ENCODE results near the gene SP1. TPM values are rescaled to one million over a fixed set of nuclear protein-coding genes. Genes with fewer than 3 reads are reported as not detected.

SP1 gene
- total RNA-seq, 1 experiment from 2014 or later = 83.3 TPM

- CTCF ChIA-PET = interaction anchor here (0.6 to 2.9 kb wide), 9 partner anchors 9 to 290 kb away, joined by 3 to 63 read pairs (median 6); partner anchors contain the start of genes AAAS and SP1
- no peak overlapping the region for H3K4me3 ChIP-seq (ENCODE audit: low read depth, low read length)
- no peaks in the 10 kb centered on the region for H3K36me3 ChIP-seq (ENCODE audit: control insufficient read depth, insufficient read depth, low read length)
- no peaks in the 10 kb centered on the region for H3K4me1 ChIP-seq
- Mint-ChIP-seq H3K4me3 (ENCODE audit: unreplicated experiment) (peak overlapping the region; percentile 97), H3K9me3 (ENCODE audit: unreplicated experiment) (no peaks in the 10 kb centered on the region), H3K36me3 (ENCODE audit: insufficient read depth, unreplicated experiment) (no peaks in the 10 kb centered on the region), H3K27me3 (ENCODE audit: insufficient read depth, unreplicated experiment) (no peaks in the 10 kb centered on the region), H3K27ac (ENCODE audit: unreplicated experiment) (no peak overlapping the region), H3K4me1 (ENCODE audit: low read depth, unreplicated experiment) (peaks cover 6% of the 10 kb centered on the region)
- no peak for TF ChIP-seq CTCF (IDR thresholded peaks at IDR 0.05; ENCODE audit: insufficient read depth in 1 of 2, low read depth in 1 of 2, low read length in 1 of 2, severe bottlenecking in 1 of 2, unreplicated experiment in 1 of 2)
- no TSS peak for BruUV-seq (replicated peaks)
- no peak for DNase-seq
- intact Hi-C loops (cut with micrococcal nuclease; ENCODE audit: unreplicated experiment) = loop anchor here (1.0 kb wide), 1 partner anchor 156 kb away; no protein-coding TSS in a partner anchor
- H3K27me3 ChIP-seq (replicated peaks; ENCODE audit: control insufficient read depth, insufficient read depth, low read length) = no peaks in the 10 kb centered on the region
- POLR2A ChIA-PET = no interaction called here
- H3K9me3 ChIP-seq = no peaks in the 10 kb centered on the region
Measured at GRCh38 chr12:53343969-53344368, 36.0 kb upstream of the SP1 start.

DNA sequence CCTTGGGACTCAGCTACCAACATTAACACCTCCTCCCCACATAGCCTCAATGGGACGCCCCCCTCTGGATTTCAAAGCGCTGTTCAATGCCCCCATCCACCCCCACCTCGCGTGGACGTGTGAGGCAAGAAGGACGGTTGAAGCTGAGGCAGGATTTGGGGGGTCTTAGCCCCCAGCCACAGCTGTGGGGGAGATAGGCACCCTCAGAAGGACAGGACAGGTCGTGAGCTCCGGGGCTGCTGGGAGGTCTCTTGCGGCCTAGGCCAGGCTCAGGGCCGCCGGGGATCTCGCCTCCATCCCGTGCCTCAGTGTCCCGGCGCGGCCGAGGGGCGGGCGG lies 35.5 kb upstream of the SP1 start:
- H3K27me3 Mint-ChIP-seq (ENCODE audit: insufficient read depth, unreplicated experiment) = no peaks in the 10 kb centered on the region
- CTCF ChIA-PET = interaction anchor here (0.6 to 2.9 kb wide), 19 partner anchors 9 to 290 kb away, joined by 3 to 63 read pairs (median 5); partner anchors contain the start of genes AAAS, SP1 and SP7
- H3K4me1 Mint-ChIP-seq (ENCODE audit: low read depth, unreplicated experiment) = peaks cover 6% of the 10 kb centered on the region
- Histone ChIP-seq H3K9me3 (no peaks in the 10 kb centered on the region), H3K4me3 (ENCODE audit: low read depth, low read length) (peak overlapping the region; percentile 69), H3K36me3 (ENCODE audit: control insufficient read depth, insufficient read depth, low read length) (no peaks in the 10 kb centered on the region), H3K4me1 (no peaks in the 10 kb centered on the region), H3K27me3 (replicated peaks; ENCODE audit: control insufficient read depth, insufficient read depth, low read length) (no peaks in the 10 kb centered on the region)
- no peaks in the 10 kb centered on the region for H3K36me3 Mint-ChIP-seq (ENCODE audit: insufficient read depth, unreplicated experiment)
- no TSS peak for BruUV-seq (replicated peaks)
- POLR2A ChIA-PET = interaction anchor here (1.2 to 1.3 kb wide), 2 partner anchors 23 to 35 kb away, joined by 6 to 9 read pairs; partner anchors contain the start of genes AAAS and SP1
- peak overlapping the region; percentile 97 for H3K4me3 Mint-ChIP-seq (ENCODE audit: unreplicated experiment)
- no peaks in the 10 kb centered on the region for H3K9me3 Mint-ChIP-seq (ENCODE audit: unreplicated experiment)
- DNase-seq = no peak
- TF ChIP-seq CTCF (IDR thresholded peaks at IDR 0.05; ENCODE audit: insufficient read depth in 1 of 2, low read depth in 1 of 2, low read length in 1 of 2, severe bottlenecking in 1 of 2, unreplicated experiment in 1 of 2) = no peak
- no peak overlapping the region for H3K27ac Mint-ChIP-seq (ENCODE audit: unreplicated experiment)
- intact Hi-C loops (cut with micrococcal nuclease; ENCODE audit: unreplicated experiment) = loop anchor here (1.0 kb wide), 1 partner anchor 156 kb away; no protein-coding TSS in a partner anchor

- ChIA-PET CTCF (interaction anchor here (0.6 to 2.9 kb wide), 24 partner anchors 9 to 884 kb away, joined by 3 to 63 read pairs (median 4); partner anchors contain the start of genes AAAS, SP1 and SP7), POLR2A (interaction anchor here (0.6 to 1.3 kb wide), 3 partner anchors 24 to 35 kb away, joined by 4 to 9 read pairs (median 6); partner anchors contain the start of genes AAAS and SP1)
- no TSS peak for BruUV-seq (replicated peaks)
- no peaks in the 10 kb centered on the region for H3K4me1 ChIP-seq
- H3K27me3 Mint-ChIP-seq (ENCODE audit: insufficient read depth, unreplicated experiment) = no peaks in the 10 kb centered on the region
- H3K4me3 Mint-ChIP-seq (ENCODE audit: unreplicated experiment) = peak overlapping the region; percentile 97
- peak; percentile 64 to 91 for TF ChIP-seq CTCF (IDR thresholded peaks at IDR 0.05; ENCODE audit: insufficient read depth in 1 of 2, low read depth in 1 of 2, low read length in 1 of 2, severe bottlenecking in 1 of 2, unreplicated experiment in 1 of 2)
- no peaks in the 10 kb centered on the region for H3K9me3 Mint-ChIP-seq (ENCODE audit: unreplicated experiment)
- H3K4me1 Mint-ChIP-seq (ENCODE audit: low read depth, unreplicated experiment) = peaks cover 6% of the 10 kb centered on the region
- intact Hi-C loops (cut with micrococcal nuclease; ENCODE audit: unreplicated experiment) = loop anchor here (1.0 kb wide), 2 partner anchors 21 to 155 kb away; no protein-coding TSS in a partner anchor
- H3K36me3 Mint-ChIP-seq (ENCODE audit: insufficient read depth, unreplicated experiment) = no peaks in the 10 kb centered on the region
- peak overlapping the region; percentile 77 for H3K27ac Mint-ChIP-seq (ENCODE audit: unreplicated experiment)
- no peaks in the 10 kb centered on the region for H3K27me3 ChIP-seq (replicated peaks; ENCODE audit: control insufficient read depth, insufficient read depth, low read length)
- no peaks in the 10 kb centered on the region for H3K9me3 ChIP-seq
- H3K4me3 ChIP-seq (ENCODE audit: low read depth, low read length) = peak overlapping the region; percentile 69
- peak; percentile 73 to 84 for DNase-seq
- H3K36me3 ChIP-seq (ENCODE audit: control insufficient read depth, insufficient read depth, low read length) = no peaks in the 10 kb centered on the region
Measured at GRCh38 chr12:53344824-53345485, 35.0 kb upstream of the SP1 start.
